NCI-H510A treated with DMSO at 0.1 percent for 48 hours (cell line): ENCODE data around the gene BSN.

Source experiments
- DNase-seq: peaks from one replicate; lab custom pipeline; 2025; lab: John Stamatoyannopoulos, UW

Gene BSN

DNA sequence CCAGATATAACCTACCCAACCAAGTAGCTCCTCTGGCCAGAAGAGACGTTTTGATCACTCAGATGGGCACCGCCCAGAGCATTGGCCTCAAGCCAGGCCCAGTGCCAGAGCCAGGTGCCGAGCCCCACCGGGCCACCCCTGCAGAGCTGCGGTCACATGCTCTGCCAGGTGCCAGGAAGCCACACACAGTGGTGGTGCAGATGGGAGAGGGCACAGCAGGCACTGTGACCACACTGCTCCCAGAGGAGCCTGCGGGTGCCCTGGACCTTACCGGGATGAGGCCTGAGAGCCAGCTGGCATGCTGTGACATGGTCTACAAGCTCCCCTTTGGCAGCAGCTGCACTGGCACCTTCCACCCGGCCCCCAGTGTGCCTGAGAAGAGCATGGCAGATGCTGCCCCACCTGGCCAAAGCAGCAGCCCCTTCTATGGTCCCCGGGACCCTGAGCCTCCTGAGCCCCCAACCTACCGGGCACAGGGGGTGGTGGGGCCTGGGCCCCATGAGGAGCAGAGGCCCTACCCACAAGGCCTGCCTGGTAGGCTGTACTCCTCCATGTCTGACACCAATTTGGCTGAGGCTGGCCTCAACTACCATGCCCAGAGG, 100.8 kb downstream of the BSN start:
- peak; percentile 44 for DNase-seq

DNA sequence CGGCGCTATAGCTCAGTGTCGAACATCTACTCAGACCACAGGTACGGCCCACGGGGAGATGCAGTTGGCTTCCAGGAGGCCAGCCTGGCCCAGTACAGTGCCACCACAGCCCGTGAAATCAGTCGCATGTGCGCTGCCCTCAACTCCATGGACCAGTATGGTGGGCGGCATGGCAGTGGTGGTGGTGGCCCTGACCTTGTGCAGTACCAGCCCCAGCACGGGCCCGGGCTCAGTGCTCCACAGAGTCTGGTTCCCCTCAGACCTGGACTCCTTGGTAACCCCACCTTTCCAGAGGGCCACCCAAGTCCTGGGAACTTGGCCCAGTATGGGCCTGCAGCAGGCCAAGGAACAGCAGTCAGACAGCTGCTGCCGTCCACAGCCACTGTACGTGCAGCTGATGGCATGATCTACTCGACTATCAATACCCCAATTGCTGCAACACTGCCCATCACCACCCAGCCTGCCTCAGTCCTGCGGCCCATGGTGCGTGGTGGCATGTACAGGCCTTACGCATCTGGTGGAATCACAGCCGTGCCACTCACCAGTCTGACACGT, 101.5 kb downstream of the BSN start:
- DNase-seq, result no peak

DNA sequence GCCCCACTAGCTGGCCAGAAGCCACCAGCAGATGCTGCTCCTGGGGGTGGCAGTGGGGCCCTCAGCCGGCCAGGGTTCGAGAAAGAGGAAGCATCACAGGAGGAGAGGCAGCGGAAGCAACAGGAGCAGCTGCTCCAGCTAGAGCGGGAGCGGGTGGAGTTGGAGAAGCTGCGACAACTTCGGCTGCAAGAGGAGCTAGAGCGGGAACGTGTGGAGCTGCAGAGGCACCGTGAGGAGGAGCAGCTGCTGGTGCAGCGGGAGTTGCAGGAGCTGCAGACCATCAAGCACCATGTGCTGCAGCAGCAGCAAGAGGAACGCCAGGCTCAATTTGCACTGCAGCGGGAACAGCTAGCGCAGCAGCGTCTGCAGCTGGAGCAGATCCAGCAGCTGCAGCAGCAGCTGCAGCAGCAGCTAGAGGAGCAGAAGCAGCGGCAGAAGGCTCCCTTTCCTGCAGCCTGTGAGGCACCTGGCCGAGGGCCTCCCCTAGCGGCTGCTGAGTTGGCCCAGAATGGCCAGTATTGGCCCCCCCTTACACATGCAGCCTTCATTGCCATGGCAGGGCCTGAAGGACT, 102.3 kb downstream of the BSN start:
- DNase-seq, result no peak

DNA sequence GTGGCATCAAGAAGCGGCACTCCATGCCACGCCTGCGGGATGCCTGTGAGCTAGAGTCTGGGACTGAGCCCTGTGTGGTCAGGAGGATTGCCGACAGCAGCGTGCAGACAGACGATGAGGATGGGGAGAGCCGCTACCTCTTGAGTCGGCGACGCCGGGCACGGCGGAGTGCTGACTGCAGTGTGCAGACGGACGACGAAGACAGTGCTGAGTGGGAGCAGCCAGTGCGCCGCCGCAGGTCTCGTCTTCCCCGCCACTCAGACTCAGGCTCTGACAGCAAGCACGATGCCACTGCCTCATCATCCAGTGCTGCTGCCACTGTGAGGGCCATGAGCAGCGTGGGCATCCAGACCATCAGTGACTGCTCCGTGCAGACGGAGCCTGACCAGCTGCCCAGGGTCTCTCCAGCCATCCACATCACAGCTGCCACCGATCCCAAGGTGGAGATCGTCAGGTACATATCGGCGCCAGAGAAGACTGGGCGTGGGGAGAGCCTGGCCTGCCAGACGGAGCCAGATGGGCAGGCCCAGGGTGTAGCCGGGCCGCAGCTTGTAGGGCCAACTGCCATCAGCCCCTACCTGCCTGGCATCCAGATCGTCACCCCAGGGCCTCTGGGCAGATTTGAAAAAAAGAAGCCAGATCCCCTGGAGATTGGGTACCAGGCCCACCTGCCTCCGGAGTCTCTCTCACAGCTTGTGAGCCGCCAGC, 103.1 kb downstream of the BSN start:
- DNase-seq, result no peak

DNA sequence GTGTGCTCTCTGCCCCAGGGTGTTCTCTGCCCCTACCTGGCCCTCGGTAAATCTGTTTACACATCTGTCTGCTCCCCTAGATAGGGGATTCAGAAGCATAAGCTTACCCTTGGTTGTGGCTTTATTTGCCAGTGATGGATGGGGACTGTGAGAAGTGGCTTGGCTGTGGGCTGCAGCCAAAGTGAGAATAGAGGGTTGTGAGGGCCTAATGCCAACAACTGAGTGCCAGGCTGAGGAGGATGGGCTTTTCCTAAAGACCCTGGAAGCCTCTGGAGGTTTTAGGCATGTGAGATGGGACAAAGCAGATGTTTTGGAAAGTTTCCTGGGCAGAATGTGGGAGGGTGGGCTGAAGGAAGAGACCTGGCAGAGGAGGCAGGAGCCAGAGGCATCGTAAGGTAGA, 104.4 kb downstream of the BSN start:
- no peak for DNase-seq

DNA sequence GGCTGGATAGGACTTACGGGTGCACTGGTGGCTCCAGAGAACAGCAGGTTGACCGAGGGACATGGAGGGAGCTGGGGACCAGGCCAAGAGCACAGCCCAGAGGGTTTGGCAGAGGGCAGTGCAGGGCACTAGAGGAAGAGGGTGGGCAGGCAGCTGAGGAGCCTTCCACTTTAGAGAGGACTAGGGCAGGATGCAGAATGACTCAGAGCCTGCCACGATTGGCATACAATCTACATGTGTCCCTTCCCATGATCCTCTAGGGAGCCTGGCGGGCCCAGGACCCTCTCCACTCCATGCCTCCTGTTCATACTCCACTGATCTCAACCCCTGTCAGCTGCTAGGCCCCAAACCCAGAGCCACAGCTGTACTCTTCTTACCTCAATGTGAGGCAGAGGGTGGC, 105.5 kb downstream of the BSN start:
- no peak for DNase-seq

DNA sequence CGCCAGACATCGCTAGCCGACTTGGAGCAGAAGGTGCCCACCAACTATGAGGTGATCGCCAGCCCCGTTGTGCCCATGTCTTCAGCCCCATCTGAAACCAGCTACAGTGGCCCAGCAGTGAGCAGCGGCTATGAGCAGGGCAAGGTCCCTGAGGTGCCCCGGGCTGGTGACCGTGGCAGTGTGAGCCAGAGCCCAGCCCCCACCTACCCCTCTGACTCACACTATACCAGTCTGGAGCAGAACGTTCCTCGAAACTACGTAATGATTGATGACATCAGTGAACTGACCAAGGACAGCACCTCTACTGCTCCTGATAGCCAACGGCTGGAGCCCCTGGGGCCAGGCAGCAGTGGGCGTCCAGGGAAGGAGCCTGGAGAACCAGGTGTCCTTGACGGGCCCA, 107.0 kb downstream of the BSN start:
- no peak for DNase-seq

DNA sequence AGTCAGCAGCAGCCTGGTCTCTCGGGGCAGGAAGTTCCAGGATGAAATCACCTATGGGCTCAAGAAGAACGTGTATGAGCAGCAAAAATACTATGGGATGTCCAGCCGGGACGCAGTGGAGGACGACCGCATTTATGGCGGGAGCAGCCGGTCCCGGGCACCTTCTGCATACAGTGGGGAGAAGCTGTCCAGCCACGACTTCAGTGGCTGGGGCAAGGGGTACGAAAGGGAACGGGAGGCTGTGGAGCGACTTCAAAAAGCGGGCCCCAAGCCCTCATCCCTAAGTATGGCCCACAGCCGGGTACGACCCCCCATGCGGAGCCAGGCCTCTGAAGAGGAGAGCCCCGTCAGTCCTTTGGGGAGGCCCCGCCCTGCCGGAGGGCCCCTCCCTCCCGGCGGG, 107.7 kb downstream of the BSN start:
- no peak for DNase-seq

DNA sequence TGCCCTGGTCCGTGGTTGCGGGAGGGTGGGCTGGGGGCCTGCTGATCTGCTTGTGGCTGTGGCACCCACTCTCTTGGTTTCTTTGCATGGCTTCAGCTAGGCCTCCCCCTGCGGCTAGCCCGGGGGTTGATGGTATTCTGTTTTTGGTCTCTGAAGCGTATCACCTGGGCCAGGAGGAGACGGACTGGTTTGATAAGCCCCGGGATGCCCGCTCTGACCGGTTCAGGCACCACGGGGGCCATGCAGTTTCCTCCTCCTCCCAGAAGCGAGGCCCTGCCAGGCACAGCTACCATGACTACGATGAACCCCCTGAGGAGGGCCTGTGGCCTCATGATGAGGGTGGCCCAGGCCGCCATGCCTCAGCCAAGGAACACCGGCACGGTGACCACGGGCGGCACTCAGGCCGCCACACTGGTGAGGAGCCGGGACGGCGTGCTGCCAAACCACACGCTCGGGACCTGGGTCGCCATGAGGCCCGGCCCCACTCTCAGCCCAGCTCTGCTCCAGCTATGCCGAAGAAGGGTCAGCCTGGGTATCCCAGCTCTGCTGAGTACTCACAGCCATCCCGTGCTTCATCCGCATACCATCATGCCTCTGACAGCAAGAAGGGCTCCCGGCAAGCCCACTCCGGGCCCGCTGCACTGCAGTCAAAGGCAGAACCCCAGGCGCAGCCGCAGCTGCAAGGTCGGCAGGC, 108.6 kb downstream of the BSN start:
- DNase-seq, result no peak

DNA sequence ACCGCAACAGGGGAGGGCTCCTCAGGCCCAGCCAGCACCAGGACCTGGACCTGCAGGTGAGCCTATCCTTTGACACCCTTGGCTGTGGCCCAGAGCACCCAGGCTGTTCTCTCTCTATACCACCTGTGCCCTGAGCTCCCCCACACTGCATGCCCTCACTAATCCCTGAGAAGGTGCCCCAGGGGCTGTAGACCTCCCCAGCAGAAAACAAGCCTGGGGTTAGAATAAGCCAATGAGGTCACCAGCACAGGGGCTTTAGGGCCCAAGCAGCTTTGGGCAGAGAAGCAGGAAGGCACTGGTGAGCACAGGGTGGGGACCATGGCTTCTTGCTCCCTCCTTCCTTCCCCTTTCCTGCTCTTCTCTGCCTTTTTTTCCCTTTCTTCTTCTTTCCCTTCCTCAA, 109.6 kb downstream of the BSN start:
- DNase-seq, result no peak

DNA sequence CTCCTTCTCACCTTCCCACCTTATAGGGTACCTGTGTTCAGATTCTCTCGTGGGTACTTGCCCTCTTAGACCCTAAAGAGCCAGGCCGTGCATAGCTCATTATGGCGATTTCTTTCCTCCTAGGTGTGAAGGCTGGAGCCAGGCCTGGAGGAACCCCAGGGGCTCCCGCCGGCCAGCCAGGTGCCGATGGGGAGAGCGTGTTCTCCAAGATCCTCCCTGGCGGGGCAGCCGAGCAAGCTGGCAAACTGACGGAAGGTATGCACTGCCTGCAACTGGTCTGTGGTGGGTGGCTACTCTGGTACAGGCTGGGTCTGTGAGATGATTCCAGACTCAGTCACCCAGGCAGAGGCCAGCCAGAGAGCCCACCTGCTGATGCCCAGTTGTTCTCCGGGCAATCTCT, 110.0 kb downstream of the BSN start:
- no peak for DNase-seq

DNA sequence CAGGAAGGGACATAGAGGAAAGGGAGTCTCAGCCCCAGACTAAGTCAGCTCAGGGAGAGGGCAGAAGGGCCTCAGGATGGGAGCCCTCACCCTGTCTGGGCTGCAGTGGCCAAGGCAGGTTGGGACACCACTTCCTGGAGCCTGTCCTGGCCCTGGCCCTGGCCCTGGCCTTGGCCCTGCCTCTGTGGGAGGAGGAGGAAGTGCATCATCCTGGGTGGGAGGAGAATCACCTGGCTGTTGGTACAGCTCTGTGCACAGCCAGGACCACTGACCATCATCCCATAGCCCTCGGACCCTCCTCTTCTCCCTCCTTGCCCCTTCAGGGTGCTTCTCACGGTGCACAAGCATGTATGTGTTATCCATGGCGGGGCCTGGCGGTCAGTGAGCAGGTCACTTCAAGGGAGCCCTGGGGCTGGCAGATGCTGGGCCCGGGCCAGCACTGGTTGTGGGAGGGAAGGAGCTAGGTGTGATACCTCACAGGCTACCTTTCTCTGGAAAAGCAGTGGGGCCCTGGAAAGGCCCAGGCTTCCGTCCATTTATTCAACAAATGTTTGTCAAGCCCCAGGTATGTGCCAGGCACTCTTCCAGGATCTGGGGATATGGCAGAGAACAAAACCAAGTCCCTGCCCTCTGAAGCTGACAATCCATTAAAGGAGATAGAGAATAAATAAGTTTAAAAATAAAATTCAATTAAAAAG, 111.7 kb downstream of the BSN start:
- DNase-seq, result no peak

DNA sequence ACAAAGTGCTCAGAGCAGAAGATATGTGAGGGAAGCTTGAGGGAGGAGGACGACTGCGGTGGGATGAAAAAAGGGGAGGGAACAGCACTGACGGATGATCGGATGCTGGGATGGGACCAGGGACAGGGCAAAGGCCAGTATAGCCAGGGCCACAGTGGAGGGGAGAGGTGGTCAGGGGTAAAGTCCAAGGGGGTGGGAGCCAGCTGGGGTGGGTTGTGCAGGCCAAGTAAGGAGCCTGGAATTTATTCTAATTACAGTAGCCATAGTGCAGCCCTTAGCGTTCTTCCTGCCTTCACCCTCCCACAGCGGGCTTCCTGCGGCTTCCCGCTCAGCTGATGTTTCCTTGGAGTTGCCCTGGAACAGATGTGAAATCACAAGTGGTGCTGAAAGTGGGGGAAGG, 112.3 kb downstream of the BSN start:
- no peak for DNase-seq

DNA sequence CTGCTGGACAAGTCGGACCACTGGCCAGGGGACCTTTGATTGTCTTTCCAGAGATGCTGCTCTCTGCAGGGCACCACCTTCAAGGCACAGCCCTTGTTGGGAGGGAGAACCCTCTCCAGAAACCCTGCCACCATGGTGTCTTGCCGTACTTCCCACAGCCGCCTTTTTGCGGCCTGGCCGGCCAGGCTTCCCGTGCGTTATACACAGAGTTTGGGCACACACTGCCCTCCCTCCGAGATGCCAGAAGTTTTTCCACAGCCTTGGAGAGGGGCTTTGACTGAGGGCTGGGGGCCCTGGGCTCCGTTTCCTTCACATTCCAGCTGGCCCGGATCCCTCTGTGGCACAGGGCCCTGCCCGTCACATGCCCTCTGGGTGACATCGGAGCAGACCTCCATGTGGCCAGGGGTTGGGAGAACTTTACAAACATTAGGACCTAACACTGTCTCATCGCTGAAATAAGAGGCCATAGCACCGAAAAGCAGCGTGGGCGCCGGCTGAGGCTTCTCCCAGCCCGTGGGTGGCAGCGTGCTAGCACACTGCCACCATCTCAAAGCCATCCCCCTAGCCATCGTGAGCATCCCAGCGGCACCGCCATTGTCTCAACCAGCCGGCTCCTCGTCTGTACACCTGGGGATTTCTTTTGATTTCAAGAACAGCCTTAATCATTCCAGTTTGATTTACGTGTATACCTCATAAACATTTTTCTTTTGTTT, 113.6 kb downstream of the BSN start:
- no peak for DNase-seq

DNA sequence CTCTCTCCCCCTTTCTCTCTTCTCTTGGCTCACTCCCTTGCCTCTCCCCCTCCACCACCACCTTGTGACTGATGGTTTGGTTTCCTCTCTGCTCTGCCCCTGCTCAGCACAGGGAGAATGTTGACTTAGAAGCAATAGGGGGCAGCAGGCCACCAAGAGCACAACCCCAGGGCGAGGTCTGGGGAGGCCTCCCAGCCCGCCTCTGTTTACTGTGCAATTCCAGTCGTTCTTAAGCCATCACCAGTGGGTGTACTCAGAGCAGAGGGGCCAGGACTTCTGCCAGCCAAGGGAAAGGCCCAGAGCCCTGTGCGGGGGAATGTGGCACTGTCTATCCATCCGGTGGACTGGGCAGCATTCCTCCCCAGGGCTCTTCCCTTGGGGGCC, 114.1 kb downstream of the BSN start:
- DNase-seq, result no peak

DNA sequence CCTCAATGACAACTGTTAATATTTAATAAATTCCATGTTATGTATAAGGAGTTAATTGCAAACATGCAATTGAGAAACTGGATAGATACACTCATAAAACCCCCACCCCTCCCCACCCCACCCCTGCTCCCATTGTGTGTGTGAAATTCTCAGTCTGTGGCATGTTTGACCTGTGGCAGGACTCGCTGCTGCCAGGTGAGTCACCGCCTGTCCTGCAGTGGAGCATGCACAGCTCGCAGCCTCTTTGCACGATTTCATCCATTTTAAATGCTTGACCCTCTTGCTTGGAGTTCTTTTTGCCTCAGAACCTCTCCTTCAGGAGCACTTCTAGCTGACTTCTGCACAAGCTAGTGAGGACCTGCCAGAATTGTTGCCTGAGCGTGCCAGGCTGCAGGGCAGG, 114.6 kb downstream of the BSN start:
- no peak for DNase-seq

DNA sequence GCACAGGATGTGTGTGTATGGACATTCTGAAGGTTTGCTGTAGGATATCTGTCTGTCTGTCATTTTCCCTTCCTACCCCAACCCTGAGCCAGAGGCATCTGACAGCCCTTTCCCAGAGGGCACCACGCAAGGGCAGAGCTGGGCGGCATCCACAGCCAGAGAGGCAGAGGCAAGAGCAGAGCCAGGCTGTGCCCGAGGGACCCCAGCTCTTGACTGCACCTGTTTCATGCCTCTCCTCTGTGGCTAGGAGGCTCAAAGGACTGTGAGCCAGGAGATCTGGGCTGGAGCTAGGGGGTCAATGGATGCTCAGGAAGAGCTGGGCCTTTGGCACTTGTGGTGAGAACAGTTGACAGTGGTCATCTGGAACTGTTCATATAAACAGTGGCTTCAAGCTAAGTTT, 115.1 kb downstream of the BSN start:
- no peak for DNase-seq

DNA sequence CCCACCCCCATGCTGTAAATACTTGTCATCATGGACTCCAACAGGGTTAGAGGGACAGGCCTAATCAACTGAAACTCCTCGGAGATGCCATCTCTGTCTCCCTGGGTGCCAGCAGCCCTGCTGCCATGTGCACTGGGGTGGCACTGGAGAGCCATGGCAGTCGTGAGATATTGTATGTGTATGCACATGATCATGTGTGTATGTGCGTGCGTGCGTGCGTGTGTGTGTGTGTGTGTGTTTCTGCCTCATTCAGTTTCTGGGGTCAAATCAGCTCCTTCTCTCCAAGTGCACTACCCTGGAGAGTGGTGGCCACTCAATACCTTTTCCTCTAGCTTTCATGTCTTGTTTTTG, 116.6 kb downstream of the BSN start:
- no peak for DNase-seq

DNA sequence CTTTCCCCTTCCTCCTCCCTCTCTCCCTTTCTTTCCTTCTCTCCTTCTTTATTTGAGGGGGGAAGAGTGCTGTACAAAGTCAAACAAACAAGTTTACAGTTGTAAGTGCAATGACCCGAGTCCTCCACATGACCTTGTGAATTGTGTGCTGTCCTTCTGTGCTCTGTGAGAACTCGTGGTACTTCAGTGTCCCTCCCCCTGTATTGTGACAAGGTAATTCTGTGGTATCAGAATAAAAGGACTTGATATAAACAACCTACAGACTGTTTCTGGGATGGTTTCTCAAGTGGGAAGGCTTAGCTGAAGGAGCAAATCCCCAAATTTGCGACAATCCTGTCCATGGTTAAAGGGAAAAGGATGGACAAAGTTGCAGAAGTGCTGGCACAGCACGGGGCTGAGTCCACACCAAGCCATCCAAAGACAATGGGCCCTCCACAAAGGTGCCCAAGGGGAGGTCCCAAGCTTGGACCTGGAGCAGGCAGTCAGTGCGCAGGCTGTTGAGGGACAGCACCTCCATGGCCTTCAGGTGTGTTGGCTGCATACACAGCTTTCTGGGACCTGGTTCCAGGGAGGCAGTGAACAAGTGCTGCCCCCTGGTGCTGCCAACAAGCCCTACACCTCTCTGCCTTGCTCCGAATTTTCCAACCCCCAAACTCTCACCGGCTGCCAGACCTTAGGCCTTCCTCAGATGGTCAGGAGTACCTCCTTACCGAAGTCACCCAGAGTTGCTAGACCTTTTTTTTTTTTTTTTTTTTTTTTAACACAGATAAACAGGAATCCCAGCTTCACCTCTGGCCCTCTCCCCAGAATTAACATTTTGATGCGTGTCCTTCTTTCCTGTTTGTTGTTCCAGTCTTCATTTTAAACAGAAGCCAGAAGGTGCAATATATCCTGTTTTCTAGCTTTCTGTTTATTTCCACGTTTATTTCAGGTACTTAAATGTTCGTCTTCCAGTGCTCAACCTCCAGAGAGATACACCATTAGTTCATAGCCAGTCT, 117.3 kb downstream of the BSN start:
- no peak for DNase-seq

DNA sequence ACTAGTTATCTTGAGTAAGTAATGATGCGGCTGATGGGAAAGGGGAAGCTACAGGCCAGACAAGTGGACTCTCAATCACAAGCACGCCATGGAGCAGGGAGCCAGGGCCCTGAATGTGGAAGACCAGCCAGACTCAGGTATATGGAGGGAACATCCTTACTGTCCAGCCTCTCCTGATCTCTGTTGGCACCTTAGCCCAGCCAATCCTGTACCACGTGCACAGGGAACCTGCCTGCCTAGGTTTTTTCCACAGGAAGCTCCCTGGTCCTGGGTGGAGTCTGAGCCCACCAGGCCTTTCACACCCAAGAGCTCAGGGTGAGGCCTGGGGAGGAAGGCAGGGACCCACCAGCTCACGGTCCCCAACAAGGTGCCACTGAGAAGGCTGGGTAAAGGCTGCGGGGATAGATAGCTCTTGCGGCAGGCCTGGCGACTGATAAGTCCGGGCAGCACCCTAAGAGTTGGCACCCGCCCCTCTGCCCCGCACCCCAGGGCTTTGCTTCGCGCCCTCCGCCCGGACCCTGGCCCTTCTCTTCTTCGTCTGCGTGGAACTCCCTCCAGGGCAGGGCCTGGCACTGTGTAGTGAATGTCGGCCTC, 118.9 kb downstream of the BSN start:
- DNase-seq, result no peak
